ENCODE data around the gene GSTT2B. TPM values are rescaled to one million over a fixed set of nuclear protein-coding genes. Genes with fewer than 3 reads are reported as not detected.

Gene GSTT2B
- total RNA-seq, 1 experiment from 2014 or later = 6.3 TPM

Other genes with a start within 250 kb of the GSTT2B start
- gene ZNF70, start 210.1 kb downstream of the GSTT2B start, total RNA-seq (2014; rRNA removed; shearing (Covaris generic)) = 3.1 and 4.4 TPM in 2 replicates
- not detected in 2 replicates for gene VPREB3, start 206.8 kb downstream of the GSTT2B start, total RNA-seq (2014; rRNA removed; shearing (Covaris generic))
- 1.1 TPM in 1 of 2 replicates, not detected in the other for gene C22orf15, start 198.2 kb downstream of the GSTT2B start, total RNA-seq (2014; rRNA removed; shearing (Covaris generic))
- gene CHCHD10, start 193.2 kb downstream of the GSTT2B start, total RNA-seq (2014; rRNA removed; shearing (Covaris generic)) = not detected in 2 replicates
- gene MMP11, start 188.3 kb downstream of the GSTT2B start, total RNA-seq (2014; rRNA removed; shearing (Covaris generic)) = not detected in 2 replicates
- 88.6 and 107 TPM in 2 replicates for gene SMARCB1, start 174.2 kb downstream of the GSTT2B start, total RNA-seq (2014; rRNA removed; shearing (Covaris generic))
- gene DERL3, start 122.2 kb downstream of the GSTT2B start, total RNA-seq (2014; rRNA removed; shearing (Covaris generic)) = not detected in 2 replicates
- gene SLC2A11, start 103.3 kb downstream of the GSTT2B start, total RNA-seq (2014; rRNA removed; shearing (Covaris generic)) = 1.4 and 3.2 TPM in 2 replicates
- gene MIF, start 66.8 kb downstream of the GSTT2B start, total RNA-seq (2014; rRNA removed; shearing (Covaris generic)) = 890 and 1,130 TPM in 2 replicates
- 2.9 and 5.1 TPM in 2 replicates for gene DDTL, start 5.7 kb upstream of the GSTT2B start, total RNA-seq (2014; rRNA removed; shearing (Covaris generic))
- gene DDT, start 13.2 kb upstream of the GSTT2B start, total RNA-seq (2014; rRNA removed; shearing (Covaris generic)) = 380 and 441 TPM in 2 replicates
- 1.3 and 1.5 TPM in 2 replicates for gene GSTT2, start 18.9 kb upstream of the GSTT2B start, total RNA-seq (2014; rRNA removed; shearing (Covaris generic))
- gene GSTT4, start 44.3 kb upstream of the GSTT2B start, total RNA-seq (2014; rRNA removed; shearing (Covaris generic)) = not detected in 2 replicates
- 28.8 and 36.6 TPM in 2 replicates for gene CABIN1, start 50.1 kb upstream of the GSTT2B start, total RNA-seq (2014; rRNA removed; shearing (Covaris generic))
- gene SUSD2, start 220.3 kb upstream of the GSTT2B start, total RNA-seq (2014; rRNA removed; shearing (Covaris generic)) = 0.10 and 0.17 TPM in 2 replicates